ENCODE results near the gene DMRTC1.
"Not testable (repeated sequence)": the region's sequence is repeated elsewhere in the genome, so short reads cannot be mapped to it uniquely, and the experiment has no call there.

DNA sequence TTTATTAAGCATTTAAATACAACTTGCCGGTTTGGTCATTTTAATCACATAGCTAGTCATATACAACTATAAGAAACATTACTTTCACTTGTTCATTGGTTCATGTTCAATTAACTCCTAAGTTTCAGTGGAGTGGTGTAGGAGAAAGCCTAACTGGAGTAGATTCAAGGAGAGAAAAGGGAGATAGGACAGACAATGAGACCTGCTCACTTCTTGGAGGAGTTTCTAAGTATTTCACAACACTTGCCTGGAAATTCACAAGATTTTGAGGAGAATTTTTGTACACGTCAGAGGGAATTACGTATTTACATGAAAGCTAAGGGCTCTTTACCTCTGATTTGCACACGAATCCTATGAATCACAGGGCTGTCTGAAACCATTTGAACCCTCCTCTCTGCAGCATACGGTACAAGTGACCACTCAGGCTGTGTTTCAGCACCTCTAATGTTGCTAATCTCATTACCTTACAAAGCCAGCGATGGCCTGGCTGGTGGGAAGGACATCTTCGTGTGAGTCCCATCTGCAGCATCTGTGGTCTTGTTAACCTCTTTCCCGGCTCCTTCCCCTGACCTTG, 6.7 kb downstream of the DMRTC1 start:
- TF ChIP-seq POLR2A, CTCF (IDR thresholded peaks at IDR 0.05): not testable (repeated sequence)
